PC-9 (cell line): ENCODE data around the gene ISG20. TPM values are rescaled to one million over a fixed set of nuclear protein-coding genes. Genes with fewer than 3 reads are reported as not detected.

Source experiments
- BruUV-seq: library from RNA; stranded (reverse); fragments of 400-500 nt; replicated peaks from 2 replicates; lab custom pipeline; 2021; lab: Mats Ljungman, UMichigan
- CTCF ChIA-PET: fragments of 300-600 bp; sonication (Branson Sonifier 250); formaldehyde crosslinking; loops from one replicate; lab custom pipeline; 2022; ENCODE audit warnings: antibody characterized with exemption; lab: Charles Lee
- POLR2A ChIA-PET: fragments of 300-600 bp; sonication (Branson Sonifier 250); formaldehyde crosslinking; loops from one replicate; lab custom pipeline; 2022; ENCODE audit warnings: antibody characterized with exemption; ENCODE audit not compliant: unreplicated experiment; lab: Charles Lee
- DNase-seq, 2 experiments: peaks; one replicate each; pipeline versions ENCODE4 v3.0.0 to v3.0.0-alpha.2; 2015 to 2022; ENCODE audit warnings: mixed read lengths in 1 of 2
- H2AFZ ChIP-seq: fragments of 200-600 bp; sonication (generic); 2 replicates; pipeline ENCODE4 v1.8.1; 2017; ENCODE audit warnings: antibody characterized with exemption
- H3F3A ChIP-seq: fragments of 200-600 bp; sonication (generic); 2 replicates; pipeline ENCODE4 v1.8.1; 2017; ENCODE audit warnings: antibody characterized with exemption, mild to moderate bottlenecking, low read depth; ENCODE audit not compliant: insufficient read depth
- H3K27ac ChIP-seq: fragments of 200-600 bp; sonication (generic); 2 replicates; pipeline ENCODE4 v1.6.1; 2016; ENCODE audit warnings: mixed run types
- H3K27me3 ChIP-seq: fragments of 200-600 bp; sonication (generic); 2 replicates; pipeline ENCODE4 v1.6.1; 2016; ENCODE audit warnings: low read depth, mixed run types; ENCODE audit not compliant: insufficient read depth
- H3K36me3 ChIP-seq: fragments of 200-600 bp; sonication (generic); 2 replicates; pipeline ENCODE4 v1.6.1; 2016; ENCODE audit warnings: low read depth, mixed run types
- H3K4me1 ChIP-seq: fragments of 200-600 bp; sonication (generic); replicated peaks from 2 replicates; pipeline ENCODE4 v1.6.1; 2016; ENCODE audit warnings: mixed run types; ENCODE audit not compliant: insufficient read depth
- H3K4me2 ChIP-seq: fragments of 200-600 bp; sonication (generic); 2 replicates; pipeline ENCODE4 v1.6.1; 2017; ENCODE audit warnings: mixed run types
- H3K4me3 ChIP-seq: fragments of 200-600 bp; sonication (generic); 2 replicates; pipeline ENCODE4 v1.6.1; 2016; ENCODE audit warnings: mixed run types
- H3K79me2 ChIP-seq: fragments of 200-600 bp; sonication (generic); 2 replicates; pipeline ENCODE4 v1.6.1; 2017; ENCODE audit warnings: low read depth, mixed run types
- H3K9me2 ChIP-seq: fragments of 200-600 bp; sonication (generic); 2 replicates; pipeline ENCODE4 v1.8.1; 2017; ENCODE audit warnings: mild to moderate bottlenecking; ENCODE audit not compliant: insufficient read depth
- H3K9me3 ChIP-seq: fragments of 200-600 bp; sonication (generic); 2 replicates; pipeline ENCODE4 v1.8.1; 2016; ENCODE audit warnings: low read depth; ENCODE audit not compliant: insufficient read depth
- H4K20me1 ChIP-seq: fragments of 200-600 bp; sonication (generic); 2 replicates; pipeline ENCODE4 v1.8.1; 2017; ENCODE audit not compliant: insufficient read depth
- EZH2 ChIP-seq: fragments of 200-600 bp; sonication (generic); IDR thresholded peaks from 2 replicates; pipeline ENCODE4 v1.8.0; 2017; ENCODE audit warnings: antibody characterized with exemption, low read depth
- intact Hi-C: fragments of 100-400 bp; cut with micrococcal nuclease; formaldehyde crosslinking; loops from one replicate; pipeline ENCODE4 v1.10.0; 2022; ENCODE audit not compliant: unreplicated experiment
- total RNA-seq: library from RNA; stranded (reverse); gene quantifications from 2 replicates; pipeline ENCODE4 v1.2.3, GENCODE V29; 2021
- TF ChIP-seq, protein P1 (sequence below): fragments of 200-600 bp; sonication (generic); conservative IDR thresholded peaks from 2 replicates; pipeline ENCODE4 v1.6.1; 2017; ENCODE audit warnings: mixed run types, antibody characterized with exemption, mild to moderate bottlenecking, moderate library complexity

Gene ISG20
- total RNA-seq, 1 experiment from 2014 or later = 2.5 TPM

DNA sequence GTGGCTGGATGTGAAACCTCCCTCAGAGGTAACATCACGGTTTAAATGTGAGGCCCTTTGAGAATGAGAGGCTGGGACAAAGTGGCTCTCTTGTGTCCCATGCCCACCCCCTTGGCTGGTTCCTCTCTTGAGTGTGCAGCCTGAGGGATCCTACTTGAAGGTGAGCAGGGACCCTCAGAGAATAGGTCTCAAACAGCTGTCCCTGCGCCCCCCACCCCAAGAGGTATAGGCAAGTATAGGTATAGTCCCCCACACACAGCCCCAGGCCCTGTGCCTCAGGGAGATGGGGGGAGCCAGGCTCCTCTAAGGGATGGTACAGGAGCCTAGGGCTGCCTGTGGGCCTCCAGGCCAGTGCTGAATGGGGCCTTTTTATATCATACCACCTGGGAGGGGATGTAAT is 61.9 kb downstream of the ISG20 start:
- no peaks in the 10 kb centered on the region for H4K20me1 ChIP-seq
- no peaks in the 10 kb centered on the region for H3K36me3 ChIP-seq
- intact Hi-C loops = loop anchor here (1.0 to 5.0 kb wide), 3 partner anchors 42 to 78 kb away; partner anchors contain the start of gene AEN
- H3K27me3 ChIP-seq = peaks cover 72% of the 10 kb centered on the region
- H3K9me2 ChIP-seq = no peaks in the 10 kb centered on the region
- ChIA-PET POLR2A (no interaction called here), CTCF (no interaction called here)
- H3K9me3 ChIP-seq = no peaks in the 10 kb centered on the region
- H3K4me1 ChIP-seq = no peaks in the 10 kb centered on the region
- no peak overlapping the region for H3K4me3 ChIP-seq
- no peaks in the 10 kb centered on the region for H3F3A ChIP-seq
- no TSS peak for BruUV-seq
- no peak overlapping the region for H3K27ac ChIP-seq
- TF ChIP-seq, protein P1, sequence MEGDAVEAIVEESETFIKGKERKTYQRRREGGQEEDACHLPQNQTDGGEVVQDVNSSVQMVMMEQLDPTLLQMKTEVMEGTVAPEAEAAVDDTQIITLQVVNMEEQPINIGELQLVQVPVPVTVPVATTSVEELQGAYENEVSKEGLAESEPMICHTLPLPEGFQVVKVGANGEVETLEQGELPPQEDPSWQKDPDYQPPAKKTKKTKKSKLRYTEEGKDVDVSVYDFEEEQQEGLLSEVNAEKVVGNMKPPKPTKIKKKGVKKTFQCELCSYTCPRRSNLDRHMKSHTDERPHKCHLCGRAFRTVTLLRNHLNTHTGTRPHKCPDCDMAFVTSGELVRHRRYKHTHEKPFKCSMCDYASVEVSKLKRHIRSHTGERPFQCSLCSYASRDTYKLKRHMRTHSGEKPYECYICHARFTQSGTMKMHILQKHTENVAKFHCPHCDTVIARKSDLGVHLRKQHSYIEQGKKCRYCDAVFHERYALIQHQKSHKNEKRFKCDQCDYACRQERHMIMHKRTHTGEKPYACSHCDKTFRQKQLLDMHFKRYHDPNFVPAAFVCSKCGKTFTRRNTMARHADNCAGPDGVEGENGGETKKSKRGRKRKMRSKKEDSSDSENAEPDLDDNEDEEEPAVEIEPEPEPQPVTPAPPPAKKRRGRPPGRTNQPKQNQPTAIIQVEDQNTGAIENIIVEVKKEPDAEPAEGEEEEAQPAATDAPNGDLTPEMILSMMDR = no peak
- no peak for TF ChIP-seq EZH2
- no peak overlapping the region for H3K4me2 ChIP-seq
- H2AFZ ChIP-seq = no peak overlapping the region
- H3K79me2 ChIP-seq = no peaks in the 10 kb centered on the region
- no peak for DNase-seq

DNA sequence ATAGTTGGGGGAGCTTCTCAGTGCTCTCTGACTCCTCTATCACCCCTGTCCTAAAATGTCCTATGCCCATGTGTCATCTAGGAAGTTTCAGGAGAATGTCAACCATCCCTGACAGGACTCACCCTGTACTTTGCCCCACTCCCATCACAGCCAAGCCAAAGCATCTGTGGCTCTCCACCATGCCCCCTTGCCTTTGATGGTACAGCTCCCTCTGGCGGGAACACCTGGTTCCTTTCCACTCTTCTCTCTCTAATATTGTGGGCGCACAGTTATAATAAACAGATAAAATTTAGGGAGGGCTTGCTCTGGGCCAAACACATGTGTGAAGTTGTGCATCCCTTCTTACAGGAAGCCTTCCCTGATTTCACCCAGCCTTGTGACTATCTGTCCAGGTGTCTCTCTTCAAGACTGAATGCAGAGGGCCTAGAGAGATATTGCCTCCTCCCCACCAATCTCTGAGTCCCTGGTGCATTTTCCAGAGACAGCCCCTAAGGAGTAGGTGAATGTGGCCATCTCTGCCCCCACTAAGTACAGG is 62.8 kb downstream of the ISG20 start:
- Histone ChIP-seq H4K20me1 (no peaks in the 10 kb centered on the region), H3K27me3 (peaks cover 71% of the 10 kb centered on the region), H3F3A (no peaks in the 10 kb centered on the region), H3K4me2 (no peak overlapping the region), H2AFZ (no peak overlapping the region), H3K9me3 (no peaks in the 10 kb centered on the region), H3K36me3 (no peaks in the 10 kb centered on the region), H3K4me3 (no peak overlapping the region), H3K9me2 (no peaks in the 10 kb centered on the region), H3K4me1 (no peaks in the 10 kb centered on the region), H3K79me2 (no peaks in the 10 kb centered on the region), H3K27ac (no peak overlapping the region)
- TF ChIP-seq, protein P1 = peak; percentile 59
- TF ChIP-seq EZH2 = no peak
- intact Hi-C loops = loop anchor here (1.0 to 5.0 kb wide), 3 partner anchors 43 to 79 kb away; partner anchors contain the start of gene AEN
- ChIA-PET POLR2A (no interaction called here), CTCF (no interaction called here)
- DNase-seq = peak in 1 of 2 experiments; percentile 14
- BruUV-seq = no TSS peak

DNA sequence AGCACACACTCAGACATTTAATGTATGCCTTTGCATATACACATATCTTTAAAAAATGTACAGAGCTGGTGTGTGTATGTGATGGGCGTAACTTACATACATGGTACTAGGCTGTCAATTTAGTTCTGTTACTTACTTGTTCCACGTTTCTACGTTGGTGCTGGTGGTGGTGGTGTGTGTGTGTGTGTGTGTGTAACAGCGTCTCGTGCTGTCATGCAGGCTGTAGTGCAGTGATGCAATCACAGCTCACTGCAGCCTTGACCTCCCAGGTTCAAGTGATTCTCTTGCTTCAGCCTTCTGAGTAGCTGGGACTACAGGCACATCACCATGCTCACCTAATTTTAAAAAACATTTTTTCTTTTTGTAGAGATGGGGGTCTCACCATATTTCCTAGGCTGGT is 64.2 kb downstream of the ISG20 start:
- CTCF ChIA-PET = no interaction called here
- no TSS peak for BruUV-seq
- intact Hi-C loops = loop anchor here (5.0 kb wide), 1 partner anchor 81 kb away; the partner anchor contains the start of gene AEN

More for the DNA sequence above, 64.2 kb downstream of the ISG20 start:
- Histone ChIP-seq H3K9me3 (no peaks in the 10 kb centered on the region), H3K36me3 (no peaks in the 10 kb centered on the region), H3K4me3 (no peak overlapping the region), H3K27ac (no peak overlapping the region), H3K4me2 (no peak overlapping the region), H3K9me2 (no peaks in the 10 kb centered on the region), H4K20me1 (no peaks in the 10 kb centered on the region), H3K4me1 (no peaks in the 10 kb centered on the region), H3F3A (no peaks in the 10 kb centered on the region), H3K27me3 (peaks cover 67% of the 10 kb centered on the region), H3K79me2 (no peaks in the 10 kb centered on the region), H2AFZ (no peak overlapping the region)
- TF ChIP-seq, protein P1 = no peak
- TF ChIP-seq EZH2 = no peak
- POLR2A ChIA-PET = no interaction called here
- DNase-seq = no peak
